ENCODE measurements around the gene RPL4.
"Not testable (repeated sequence)": the region's sequence is repeated elsewhere in the genome, so short reads cannot be mapped to it uniquely, and the experiment has no call there.

Gene RPL4

DNA sequence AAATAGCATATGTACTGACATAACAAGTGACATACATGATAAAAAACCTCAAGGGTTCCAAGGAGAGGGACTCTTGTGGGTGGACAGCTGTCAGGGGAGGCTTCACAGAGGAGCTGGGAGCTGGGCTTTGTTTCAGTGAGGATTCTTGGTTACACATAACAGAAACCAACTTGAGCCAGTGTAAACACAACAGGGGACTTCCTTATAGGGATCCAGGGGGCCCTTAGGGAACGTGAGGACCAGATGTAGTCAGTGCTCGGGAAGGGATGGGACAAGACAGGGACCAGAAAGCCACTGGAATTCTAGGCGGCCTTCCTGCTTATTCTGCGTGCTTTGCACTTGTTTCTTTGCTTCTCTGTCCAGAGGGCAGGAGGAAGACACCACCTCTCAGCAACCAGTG is 42.0 kb downstream of the RPL4 start:
- in situ Hi-C loops (cut with HindIII; ENCODE audit: low pct_unique_long_range_greater_than_20kb, low sequenced_read_pairs): no loop called here
- no peak for DNase-seq (ENCODE audit: low read depth in 1 of 2, low spot score in 1 of 2)
- no peak for TF ChIP-seq JUND (IDR thresholded peaks at IDR 0.05; ENCODE audit: low read depth)

GRCh38 chr15:66461917-66462316 is 42.7 kb downstream of the RPL4 start:
- in situ Hi-C loops (cut with HindIII; ENCODE audit: low pct_unique_long_range_greater_than_20kb, low sequenced_read_pairs): no loop called here
- no peak for TF ChIP-seq JUND (IDR thresholded peaks at IDR 0.05; ENCODE audit: low read depth)
- no peak for DNase-seq (ENCODE audit: low read depth in 1 of 2, low spot score in 1 of 2)

DNA sequence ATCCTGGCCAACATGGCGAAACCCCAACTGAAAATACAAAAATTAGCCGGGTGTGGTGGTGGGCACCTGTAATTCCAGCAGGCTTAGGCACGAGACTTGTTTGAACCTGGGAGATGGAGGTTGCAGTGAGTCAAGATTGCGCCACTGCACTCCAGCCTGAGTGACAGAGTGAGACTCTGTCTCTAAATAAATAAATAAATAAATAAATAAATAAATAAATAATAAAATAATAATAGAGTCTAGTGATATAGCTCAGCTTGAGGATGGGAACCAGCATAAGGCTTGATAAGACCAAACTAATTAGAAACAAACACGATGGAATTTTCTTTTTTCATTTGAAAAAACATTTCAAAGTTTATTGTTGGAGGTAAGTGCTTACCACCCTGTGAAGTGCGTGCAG is 43.4 kb downstream of the RPL4 start:
- DNase-seq (ENCODE audit: low read depth in 1 of 2, low spot score in 1 of 2); in situ Hi-C loops (cut with HindIII; ENCODE audit: low pct_unique_long_range_greater_than_20kb, low sequenced_read_pairs): not testable (repeated sequence)

DNA sequence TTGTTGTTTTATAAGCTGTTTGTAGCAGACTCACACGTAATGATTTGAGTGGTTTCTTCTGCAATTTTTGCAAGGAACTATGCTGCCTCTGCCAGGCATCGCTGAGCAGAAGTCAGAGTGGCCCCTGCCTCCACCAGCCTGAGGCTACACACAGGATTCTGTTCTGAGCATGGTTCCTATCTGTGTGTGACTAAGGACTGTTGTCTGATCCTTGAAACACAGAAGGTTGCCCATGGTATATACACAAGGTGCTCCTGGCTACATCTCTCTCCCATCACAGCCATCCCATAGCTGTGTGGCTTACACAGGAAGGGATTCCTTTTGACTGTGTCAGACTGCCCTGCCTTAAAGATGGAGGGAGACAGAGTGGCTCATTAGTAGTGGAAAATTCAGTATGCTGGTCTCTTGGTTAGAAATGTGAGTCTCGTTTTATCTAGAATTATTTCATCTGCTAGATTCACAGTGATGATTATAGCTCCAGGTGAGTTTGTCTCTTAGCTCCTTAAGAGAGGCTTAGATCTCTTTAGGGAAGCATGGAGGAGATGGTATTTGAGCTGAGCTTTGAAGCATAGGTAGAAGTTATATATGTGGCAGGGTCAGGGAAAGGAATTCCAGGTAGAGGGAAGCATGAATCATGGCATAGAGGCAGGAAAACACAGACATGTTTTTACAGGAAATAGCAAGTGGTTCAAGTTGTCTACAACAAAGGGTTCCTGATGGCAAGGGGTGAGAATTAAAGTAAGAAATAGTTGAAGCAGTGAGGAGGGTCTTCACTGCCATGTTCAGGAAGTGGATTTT is 44.6 kb downstream of the RPL4 start:
- no peak for TF ChIP-seq JUND (IDR thresholded peaks at IDR 0.05; ENCODE audit: low read depth)
- in situ Hi-C loops (cut with HindIII; ENCODE audit: low pct_unique_long_range_greater_than_20kb, low sequenced_read_pairs): no loop called here
- no peak for DNase-seq (ENCODE audit: low read depth in 1 of 2, low spot score in 1 of 2)

DNA sequence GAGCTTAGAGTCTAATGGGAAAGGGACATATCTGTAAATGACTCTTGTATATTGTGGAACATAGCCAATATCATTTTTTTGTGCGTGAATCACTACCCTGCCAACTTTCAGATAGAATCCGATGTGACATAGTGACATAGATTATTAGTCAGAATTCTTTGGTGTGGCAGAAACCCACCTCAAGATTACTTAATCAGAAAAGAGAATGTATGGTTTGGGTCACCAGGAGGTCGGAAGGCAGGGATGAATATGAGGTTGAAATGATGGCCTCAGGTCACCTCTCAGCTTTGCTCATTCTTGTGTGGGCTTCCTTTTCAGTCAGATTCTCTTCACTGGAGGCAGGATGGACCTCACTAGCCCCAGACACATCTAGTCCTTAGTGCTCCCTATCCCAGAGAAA is 48.4 kb downstream of the RPL4 start:
- no peak for TF ChIP-seq JUND (IDR thresholded peaks at IDR 0.05; ENCODE audit: low read depth)

DNA sequence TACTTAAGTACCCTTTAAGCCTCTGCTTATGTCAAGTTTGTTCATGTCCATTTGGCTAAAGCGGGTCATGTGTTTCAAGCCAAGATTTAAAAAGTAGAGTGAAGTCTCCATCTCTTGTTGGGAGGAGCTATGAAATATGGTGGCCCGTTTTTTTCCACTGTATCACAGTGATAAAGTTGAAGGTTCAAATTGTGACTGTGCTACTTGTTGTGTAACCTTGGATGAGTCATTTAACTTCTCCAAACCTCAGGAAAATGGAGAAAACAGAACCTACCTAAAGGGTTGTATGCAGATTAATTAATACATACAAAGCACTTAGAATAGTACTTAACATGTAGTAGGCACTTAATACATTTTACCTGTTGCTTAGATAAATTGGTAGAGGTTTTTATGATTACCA is 50.5 kb downstream of the RPL4 start:
- in situ Hi-C loops (cut with HindIII; ENCODE audit: low pct_unique_long_range_greater_than_20kb, low sequenced_read_pairs): no loop called here
- DNase-seq (ENCODE audit: low read depth in 1 of 2, low spot score in 1 of 2): no peak
- no peak for TF ChIP-seq JUND (IDR thresholded peaks at IDR 0.05; ENCODE audit: low read depth)

More for the DNA sequence above, 48.4 kb downstream of the RPL4 start:
- no peak for DNase-seq (ENCODE audit: low read depth in 1 of 2, low spot score in 1 of 2)
- in situ Hi-C loops (cut with HindIII; ENCODE audit: low pct_unique_long_range_greater_than_20kb, low sequenced_read_pairs): no loop called here

DNA sequence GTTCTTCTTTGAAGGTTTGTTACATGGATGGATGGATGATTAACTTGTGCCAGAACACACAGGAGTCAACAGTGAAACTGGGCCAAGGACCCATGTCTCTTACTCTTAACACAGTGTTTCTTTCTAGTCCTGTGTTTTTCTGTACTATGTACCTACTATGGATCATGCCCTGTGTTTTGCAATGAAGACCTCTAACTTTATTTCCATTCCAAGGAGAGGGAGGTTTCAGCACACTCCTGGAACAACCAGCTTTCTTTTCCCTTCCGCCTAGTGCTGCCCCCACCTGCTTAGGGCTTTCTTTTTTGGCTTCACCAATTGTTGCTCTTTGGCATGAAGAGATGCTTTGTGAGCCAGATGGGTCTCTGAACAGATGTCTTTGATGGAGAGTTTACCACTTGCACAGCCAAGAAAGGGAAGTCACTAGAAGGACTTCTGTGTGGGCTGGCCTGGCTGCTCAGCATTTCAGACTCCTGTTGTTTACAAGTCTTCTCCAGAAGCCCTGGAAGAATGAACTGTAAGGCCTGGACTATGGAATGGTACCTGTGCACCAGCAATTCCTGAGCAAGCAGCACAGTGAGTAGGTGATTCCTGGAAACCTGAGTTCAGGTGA is 51.6 kb downstream of the RPL4 start:
- no peak for DNase-seq (ENCODE audit: low read depth in 1 of 2, low spot score in 1 of 2)
- TF ChIP-seq JUND (IDR thresholded peaks at IDR 0.05; ENCODE audit: low read depth): no peak
- in situ Hi-C loops (cut with HindIII; ENCODE audit: low pct_unique_long_range_greater_than_20kb, low sequenced_read_pairs): no loop called here

DNA sequence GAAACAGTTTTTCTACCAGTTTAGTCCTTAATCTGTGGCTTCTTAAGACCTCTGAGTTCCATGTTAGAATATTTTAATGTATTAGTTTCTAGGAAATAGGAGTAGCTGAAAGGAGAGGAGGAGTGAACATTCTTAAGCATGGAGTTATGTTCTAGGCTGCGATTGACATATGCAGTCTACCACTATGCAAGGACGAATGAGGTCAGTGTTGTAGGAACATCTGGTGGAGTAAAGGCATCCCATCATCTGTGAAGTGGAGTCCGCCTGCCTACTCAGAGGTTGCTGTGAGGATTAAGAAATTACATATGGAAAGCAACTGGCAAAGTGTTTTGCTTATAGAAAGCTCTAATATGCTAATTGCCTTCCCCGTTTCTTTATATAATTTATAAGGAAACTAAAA is 52.2 kb downstream of the RPL4 start:
- no peak for DNase-seq (ENCODE audit: low read depth in 1 of 2, low spot score in 1 of 2)
- TF ChIP-seq JUND (IDR thresholded peaks at IDR 0.05; ENCODE audit: low read depth): no peak
- in situ Hi-C loops (cut with HindIII; ENCODE audit: low pct_unique_long_range_greater_than_20kb, low sequenced_read_pairs): no loop called here

All from T47D (cell line).